HPDE6-E6E7 (cell line): ENCODE measurements around the gene TAOK2.
"Not testable (repeated sequence)": the region's sequence is repeated elsewhere in the genome, so short reads cannot be mapped to it uniquely, and the experiment has no call there.

Experiments
- DNase-seq: peaks from one replicate; pipeline ENCODE4 v3.0.0; 2011; ENCODE audit warnings: missing footprints; ENCODE audit errors: extremely low spot score

The TAOK2 gene

DNA sequence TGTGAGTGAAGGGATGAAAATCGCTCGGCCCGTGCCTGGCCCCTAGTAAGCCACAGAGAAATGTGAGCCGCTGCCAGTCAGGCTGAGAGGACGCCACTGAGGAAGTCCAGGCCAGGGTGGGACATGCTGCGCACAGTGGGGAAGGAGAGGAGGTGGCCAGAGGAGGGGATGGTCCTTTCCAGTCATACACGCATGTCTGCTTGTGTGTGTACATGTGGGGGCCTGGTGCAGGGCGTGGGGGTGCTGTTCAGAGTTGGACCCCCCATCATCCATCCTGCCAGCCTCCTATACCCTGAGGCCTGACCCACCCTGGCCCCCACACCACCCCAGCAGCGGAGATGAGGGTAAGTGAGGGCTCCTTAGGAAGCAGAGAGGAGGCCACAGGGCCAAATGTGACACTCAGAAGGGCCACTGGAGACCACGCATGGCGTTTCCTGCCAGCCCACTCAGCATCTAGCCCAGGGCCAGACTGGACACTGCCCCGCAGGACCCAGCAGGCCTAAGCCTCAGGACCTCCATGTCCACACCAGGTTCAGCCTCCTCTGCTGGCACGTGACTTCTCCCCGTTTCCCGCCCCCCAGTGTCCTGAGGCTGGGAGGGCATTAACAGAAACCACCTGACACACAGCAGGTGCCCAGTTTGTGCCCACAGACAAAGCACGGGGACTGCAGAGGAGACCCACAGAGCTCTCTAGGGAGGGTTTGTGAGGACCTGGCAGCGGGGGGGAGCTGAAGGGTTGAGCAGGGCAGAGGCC lies 30.2 kb downstream of the TAOK2 start:
- DNase-seq: no peak

DNA sequence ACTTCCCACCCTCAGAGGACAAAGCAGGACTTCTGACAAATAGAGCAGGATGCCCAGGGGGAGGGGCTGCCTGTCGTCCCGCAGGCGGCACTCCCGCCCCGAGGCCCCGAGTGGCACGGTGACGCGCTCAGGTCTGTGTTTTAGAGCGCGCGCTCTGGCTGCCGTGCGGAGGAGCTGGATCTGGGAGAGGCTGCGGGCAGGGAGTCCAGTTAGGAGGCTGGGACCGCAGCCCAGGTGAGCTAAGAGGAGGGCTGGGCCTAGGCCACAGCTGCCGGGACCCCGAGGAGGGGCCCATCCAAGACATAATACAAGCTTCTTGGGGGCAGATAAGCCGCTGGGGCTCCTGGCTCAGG lies 30.7 kb downstream of the TAOK2 start:
- DNase-seq: no peak

DNA sequence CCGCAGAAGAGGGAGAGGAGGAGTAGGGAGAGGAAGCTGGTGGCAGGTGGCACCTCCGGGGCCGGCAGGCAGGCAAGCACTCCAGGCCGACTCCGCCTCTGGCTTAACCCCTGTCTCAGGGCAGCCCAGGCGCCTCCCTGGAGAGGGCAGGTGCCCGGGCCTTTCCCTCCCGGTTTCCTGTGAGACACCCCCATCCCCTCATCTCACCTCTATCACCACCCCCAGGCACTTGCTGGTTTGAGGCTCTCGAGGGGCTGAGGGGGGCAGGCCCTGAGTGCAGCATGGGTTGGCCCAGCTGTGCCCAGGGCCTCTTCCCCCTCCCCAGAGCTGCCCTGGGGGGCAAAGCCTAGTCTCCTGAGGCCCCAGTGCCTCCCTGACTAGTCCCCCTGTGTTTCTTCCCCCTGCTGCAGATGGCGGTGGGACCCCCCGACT lies 31.2 kb downstream of the TAOK2 start:
- no peak for DNase-seq

DNA sequence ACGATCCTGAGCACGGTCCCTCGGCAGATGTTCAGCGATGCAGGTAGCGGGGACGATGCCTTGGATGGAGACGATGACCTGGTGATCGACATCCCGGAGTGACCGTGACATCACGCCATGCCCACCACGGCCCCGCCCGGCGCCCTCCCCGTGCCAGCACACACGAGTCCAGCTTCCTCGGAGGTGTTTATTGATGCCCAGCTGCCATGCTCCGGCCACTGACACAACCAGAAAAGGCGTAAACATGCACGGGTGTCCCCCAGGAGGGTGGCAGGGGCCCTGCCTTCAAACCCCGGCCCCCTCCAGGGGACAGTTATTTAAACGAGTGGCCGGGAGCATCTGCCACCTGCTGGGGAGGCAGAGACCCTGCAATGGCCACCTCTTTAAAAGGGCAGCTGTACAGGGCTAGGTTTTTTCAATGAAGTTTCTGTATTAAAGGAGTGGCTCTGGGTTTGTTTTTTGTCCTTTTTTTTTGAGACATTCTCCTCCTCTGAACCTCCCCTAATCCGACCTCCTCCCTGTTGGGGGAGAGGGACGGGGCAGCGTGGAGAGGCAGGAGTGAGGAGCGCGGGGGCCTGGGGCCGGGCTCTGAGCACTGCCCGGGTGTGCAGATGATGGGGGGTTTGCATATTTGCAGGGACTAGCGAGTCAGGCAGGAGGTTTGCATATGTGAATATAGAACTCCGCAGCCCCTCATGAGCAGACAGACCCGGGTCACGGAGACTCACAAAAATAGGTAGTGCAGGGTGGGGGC lies 31.9 kb downstream of the TAOK2 start:
- DNase-seq: peak; percentile 51

DNA sequence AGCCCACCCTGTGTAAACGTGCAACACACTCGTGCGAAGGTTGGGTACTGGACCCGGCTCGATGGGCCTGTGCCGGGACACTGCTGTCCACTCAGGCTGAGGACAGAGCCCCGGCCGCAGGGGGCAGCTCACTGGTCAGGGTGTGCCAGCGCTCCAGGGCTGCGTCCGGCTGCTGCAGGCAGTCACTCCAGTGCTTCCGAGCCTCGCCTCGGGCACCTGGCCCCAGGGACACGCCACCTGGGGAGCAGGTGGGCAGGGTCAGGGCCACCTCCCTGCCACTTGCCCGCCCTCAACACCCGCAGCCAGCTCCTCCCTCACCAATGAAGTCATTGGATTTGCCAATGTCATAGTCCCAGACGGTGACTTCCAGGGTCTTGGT lies 32.4 kb downstream of the TAOK2 start:
- no peak for DNase-seq

DNA sequence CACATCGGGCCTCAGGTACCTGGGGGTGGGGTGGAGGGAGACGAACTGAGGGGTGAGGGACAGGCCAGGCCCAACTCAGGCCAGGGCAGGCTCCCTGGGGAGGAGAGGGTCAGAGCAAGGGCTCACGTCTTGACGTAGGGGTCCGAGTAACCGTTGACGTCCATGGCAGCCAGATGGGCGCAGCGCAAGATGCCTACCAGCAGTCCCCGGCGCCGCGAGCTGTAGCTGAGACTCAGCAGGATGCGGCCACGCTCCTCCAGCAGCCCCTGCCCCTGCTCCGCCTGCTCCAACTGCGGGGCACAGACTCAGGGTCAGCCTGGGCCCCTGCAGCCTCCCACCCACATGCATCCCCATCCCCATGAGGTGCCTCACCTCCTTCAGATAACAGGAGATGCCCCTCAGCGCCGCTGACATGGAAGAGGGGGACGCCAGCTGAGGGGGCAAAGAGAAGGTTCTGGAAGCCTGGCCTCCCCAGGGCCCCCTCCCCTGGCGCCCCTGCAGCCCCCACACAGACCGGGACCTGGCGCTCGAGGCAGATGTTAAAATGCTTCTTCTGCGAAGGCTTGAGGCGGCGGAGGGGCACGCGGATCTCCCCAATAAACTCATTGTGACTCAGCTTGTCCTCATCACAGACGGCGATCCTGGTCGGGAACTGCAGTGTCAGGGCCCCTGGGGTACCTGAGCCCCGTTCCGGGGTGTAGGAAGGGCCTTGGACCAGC lies 33.1 kb downstream of the TAOK2 start:
- no peak for DNase-seq

DNA sequence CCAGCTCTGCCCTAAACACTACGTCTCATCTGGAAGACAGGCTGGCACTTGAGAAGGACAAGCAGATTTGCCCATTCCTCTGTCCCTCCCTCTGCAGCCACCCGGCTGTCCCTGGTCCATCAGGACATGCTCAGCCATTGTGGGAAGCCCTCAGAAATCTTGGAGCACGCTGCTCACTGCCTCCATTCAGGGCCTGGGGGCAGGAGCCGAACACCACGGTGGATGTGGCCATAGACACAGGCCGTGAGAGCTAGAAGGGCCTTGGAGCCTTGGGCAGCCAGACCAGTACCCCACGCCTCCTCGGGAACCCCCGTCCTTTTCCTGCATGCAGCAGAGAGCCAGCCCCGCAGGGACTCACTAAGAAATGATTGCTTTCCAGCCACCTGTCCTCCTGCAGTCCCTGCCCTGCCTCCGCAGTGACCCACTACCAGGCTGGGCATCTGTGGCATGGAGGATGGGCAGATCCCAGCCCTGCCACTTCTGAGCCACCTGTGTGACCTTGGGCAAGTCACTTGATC lies 33.8 kb downstream of the TAOK2 start:
- DNase-seq: no peak

DNA sequence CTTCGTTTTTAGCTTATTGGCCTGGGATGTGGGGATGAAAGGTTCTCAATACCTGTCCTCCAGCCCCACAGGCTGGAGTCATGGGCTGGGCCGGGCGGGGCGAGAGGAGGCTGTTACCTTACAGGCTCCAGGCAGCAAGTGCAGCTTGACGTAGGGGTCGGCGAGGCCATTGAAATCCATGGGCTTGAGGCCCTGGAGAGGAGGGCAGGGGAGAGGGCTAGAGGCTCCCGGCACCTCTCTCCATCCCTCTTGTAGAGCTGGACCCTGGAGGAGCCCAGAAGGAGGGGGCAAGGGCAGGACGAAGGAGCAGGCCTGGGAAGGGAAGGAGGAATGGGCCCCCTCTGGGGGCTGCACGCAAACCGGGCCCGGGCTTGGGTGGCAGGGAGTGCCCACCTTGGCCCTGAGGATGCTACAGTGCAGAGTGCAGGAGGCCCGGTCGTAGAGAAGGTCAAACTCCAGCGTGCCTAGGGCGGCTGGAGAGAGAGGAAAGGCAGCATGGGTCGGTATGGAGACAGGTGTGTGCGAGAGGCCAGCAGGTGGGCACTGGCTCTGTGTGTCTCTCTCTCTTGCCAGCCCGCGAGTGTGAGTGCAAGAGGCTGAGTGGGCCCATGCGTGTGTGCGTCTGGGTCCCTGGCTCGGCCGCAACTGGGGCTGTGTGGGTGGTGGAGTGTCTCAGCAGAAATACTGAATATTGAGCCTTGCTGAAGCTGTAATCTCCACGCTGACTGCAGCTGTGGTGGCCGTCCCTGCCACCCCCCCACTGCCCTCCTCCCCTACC lies 35.6 kb downstream of the TAOK2 start:
- DNase-seq: no peak

DNA sequence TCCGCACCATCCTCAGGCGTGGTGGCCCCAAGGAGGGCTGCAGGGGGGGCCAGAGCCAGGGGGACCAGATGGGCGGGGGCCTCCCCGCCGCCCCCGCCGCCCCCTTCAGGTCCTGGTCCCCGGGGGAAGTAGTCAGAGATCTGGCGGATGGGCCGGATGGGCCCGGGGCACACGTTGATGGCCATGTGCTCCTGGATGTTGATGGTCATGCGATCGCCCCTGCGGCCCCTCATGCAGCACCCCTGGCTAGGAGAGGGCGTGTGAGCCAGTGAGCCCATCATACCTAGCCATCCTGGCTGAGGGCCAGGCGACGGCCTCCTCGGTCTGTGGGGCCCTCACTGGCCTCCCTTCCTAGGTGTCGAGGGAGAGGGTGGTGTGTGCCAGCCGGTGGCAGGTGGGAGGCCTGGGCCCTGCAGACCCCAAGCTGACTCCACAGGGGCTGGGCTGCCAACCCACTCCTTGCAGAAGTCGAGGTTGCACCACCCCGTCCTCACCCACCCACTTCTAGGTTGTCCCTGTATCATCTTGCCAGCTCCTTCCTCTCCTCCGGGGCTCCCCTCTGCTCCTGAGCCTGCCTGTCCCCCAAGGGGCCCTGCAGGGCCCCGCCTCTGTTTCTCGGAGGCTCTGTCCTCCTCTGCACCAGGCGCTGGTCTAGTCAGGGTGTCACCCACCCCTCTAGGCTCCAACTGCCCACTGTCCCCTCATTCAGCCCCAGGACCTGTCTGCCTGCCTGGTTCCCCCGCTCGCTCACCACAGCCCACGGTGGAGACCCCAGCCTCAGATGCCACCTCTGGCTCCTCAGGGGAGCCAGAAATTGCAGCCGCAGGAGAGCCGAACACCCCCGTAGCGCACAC lies 36.5 kb downstream of the TAOK2 start:
- no peak for DNase-seq

DNA sequence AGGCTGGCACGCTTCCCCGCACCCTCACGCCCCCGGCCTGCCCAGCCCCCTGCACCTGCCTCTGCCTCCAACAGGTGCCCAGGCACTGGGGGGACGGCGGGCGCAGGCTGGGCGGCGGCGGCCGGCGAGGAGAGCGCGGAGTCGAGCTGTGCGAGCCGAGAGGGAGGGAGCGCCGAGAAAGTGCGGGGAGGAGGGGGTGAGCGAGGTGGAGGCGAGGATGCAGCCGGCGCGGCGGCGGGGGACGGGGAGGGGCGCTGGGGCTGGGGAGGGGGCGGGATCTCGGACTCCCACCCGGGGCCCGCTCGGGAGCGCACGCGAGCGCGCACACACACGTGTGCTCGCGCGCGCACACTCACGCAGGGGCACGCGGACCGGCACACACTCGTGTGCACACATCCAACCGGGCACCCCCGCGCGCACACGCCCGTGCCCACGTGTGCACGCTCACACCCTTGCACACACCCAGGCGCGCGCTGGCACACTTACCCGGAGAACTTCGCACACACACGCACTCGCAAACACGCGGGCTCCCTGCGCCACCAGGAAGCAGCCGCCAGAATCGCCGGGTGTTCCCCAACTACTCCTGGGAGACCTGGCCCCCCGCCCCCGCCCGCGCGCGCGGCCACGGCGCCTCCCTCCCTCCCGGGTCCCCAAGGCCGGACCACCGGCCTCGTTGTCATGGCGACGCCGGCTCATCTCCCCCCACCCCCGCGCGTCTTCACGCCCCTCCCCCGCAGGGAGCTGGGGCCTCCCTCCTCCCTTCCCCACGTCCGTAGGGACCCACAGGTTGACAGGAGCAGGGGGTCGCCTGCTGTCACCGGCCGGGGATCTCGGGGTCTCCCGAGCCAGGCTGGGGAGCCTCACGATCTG lies 37.4 kb downstream of the TAOK2 start, which contains the start of gene DOC2A:
TSS of gene DOC2A (minus strand) at position 184 of the 870 bp plus-strand sequence. CDS start 805 bp downstream, outside the sequence.
- no peak for DNase-seq

DNA sequence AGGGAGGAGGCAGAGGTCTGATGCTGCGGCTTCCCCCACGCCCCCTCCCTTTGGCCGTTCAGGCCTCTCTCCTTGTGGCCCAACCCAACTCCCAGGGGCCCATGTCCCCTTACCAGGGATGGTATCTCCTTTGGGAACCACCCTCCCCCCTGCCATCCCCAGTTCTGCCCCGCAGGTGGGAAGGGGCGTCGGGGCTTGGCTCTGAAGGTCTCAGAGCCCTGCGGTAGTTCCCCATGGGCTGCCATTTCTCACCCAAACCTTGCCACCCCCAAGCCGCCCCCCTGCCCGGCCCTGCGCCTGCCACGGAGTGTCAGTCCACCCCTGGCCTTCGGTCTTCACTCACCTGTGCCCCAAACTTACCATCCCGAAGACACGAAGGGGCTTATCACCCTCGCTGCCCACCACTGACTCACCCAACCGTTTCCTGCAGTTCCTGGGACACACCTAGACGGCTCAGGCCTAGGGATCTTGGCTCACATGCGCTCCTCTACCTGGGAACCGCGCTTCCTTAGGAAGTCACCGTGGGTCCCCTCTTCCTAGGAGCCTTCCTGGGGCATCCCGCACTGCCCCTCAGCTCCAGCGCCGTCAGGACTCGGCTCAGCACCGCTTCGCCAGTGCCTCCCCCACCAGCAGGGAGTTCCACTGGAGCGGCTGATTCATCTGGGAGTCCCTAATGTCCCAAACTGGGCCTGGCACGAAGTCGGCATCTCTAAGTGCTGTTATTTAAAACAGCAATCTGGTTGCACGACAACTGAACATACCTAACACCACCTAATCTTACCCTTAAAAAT lies 38.2 kb downstream of the TAOK2 start:
- DNase-seq: no peak

DNA sequence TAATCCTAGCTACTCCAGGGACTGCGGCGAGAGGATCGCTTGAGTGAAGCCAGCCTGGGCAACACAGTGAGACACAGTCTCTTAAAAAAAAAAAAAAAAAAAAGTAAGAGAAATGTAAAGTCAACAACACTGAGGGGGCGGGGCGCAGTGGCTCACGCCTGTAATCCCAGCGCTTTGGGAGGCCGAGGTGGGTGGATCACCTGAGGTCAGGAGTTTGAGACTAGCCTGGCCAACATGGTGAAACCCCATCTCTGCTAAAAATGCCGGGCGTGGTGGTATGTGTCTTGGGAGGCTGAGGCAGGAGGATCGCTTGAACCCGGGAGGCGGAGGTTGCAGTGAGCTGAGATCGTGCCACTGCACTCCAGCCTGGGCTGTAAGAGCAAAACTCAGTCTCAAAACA lies 38.9 kb downstream of the TAOK2 start:
- DNase-seq: not testable (repeated sequence)

DNA sequence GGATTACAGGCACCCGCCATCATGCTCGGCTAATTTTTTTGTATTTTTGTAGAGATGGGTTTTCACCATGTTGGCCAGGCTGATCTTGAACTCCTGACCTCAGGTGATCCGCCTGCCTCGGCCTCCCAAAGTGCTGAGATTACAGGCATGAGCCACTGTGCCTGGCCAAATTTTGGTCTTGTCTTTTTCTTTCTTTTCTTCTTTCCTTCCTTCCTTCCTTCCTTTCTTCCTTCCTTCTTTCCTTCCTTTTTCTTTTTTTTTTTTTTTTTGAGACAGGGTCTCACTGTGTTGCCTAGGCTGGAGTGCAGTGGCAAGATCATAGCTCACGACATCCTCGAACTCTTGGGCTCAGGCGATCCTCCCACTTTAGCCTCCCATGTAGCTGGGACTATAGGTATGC lies 41.8 kb downstream of the TAOK2 start:
- not testable (repeated sequence) for DNase-seq

DNA sequence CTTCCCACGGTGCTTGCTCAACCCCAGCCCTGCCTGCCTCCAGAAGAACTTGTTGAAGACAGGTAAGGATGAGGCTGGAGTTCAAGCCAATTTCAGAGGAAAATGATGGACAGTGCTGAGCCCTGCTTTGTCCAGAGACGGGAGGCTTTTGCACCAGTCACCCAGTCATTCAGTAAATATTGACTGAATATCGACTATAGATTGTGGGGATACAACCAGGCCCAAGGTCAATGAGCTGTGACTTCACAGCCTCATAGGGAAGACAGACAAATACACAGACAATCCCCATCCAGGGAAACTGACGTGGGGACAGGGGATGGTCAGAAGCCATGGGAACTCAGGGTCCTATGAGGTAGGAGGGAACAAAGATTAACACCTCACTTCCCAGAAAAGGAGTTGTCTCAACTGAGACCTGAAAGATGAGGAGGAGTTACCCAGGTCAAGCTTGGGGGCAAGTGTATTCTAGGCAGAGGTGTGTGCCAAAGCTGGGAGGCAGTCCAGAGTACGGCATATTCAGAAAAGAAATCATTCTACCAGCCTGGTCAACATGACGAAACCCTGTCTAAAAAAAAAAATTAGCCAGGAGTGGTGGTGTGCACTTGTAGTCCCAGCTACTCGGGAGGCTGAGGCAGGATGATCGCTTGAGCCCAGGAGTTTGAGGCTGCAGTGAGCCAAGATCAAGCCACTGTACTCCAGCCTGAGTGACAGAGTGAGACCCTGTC lies 43.0 kb downstream of the TAOK2 start:
- no peak for DNase-seq

DNA sequence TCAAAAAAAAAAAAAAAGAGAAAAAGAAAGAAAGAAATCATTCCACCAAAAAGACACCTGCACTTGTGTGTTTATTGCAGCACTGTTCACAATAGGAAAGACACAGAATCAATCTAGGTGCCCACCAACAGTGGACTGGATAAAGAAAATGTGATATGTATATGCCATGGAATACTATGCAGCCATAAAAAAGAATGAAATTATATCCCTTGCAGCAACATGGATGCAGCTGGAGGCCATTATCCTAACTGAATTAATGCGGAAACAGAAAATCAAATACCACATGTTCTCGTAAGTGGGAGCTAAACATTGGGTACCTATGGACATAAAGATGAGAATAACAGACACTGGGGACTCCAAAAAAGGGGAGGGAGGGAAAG lies 43.6 kb downstream of the TAOK2 start:
- DNase-seq: no peak

DNA sequence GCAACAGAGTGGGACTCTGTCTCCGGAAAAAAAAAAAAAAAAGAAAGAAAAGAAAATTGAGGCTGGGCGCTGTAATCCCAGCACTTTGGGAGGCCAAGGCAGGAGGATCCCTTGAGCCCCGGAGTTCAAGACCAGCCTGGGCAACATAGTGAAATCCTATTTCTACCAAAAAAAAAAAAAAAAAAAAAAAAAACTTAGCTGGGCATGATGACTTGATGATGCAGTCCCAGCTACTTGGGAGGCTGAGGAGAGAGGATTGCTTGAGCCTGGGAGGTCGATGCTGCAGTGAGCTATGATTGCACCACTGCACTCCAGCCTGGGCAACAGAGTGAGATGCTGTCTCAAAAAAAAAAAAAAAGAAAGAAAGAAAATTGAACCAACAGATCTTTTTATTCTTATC lies 44.3 kb downstream of the TAOK2 start:
- DNase-seq: not testable (repeated sequence)

DNA sequence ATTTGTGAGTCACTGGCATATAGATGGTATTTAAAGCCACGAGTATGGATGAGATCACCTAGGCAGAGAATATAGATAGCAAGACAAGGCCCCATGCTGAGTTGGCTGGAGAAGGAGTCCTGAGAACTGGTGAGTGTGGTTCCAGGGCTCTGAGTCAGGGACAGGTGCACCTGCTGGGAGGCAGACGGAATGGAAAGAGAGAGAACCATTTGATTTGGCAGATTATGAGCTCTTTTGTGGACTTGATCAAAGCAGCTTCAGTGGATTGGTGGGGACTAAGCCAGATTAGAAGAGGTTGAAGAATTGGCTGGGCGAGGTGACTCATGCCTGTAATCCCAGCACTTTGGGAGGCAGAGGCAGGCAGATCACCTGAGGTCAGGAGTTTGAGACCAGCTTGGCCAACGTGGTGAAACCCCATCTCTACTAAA lies 45.1 kb downstream of the TAOK2 start:
- DNase-seq: no peak

DNA sequence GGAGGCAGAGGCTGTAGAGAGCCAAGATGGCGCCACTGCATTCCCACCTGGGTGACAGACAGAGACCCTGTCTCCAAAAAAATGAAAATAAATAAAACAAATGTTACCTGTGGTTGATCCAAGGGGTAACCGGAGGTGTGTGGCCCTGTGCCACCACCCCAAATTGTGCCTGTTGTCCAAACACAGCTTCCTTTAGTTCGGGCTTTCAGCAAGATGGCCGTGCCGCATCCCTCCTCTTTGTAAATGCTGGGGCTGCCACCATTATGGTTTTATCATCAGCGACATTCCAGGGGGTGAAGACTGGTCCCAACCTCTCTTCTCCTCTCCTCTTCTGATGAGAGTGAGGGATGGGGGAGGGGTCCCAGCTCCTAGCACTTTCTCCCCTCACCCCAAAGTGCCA lies 49.2 kb downstream of the TAOK2 start, which contains the start of gene C16orf92:
TSS of gene C16orf92 (plus strand) at position 312 of the 400 bp plus-strand sequence. CDS start 143 bp downstream, outside the sequence.
- DNase-seq: no peak
